Breast epithelium (tissue), 4 donors: Measurements from ENCODE around the gene MST1R. TPM values are rescaled to one million over a fixed set of nuclear protein-coding genes. Genes with fewer than 3 reads are reported as not detected.
A peak's percentile ranks its signal among the peaks of the same experiment; 100 is the strongest.

Experiments used
- DNase-seq, 2 donors: peaks; one replicate each; pipeline ENCODE4 v3.0.0-alpha.2; 2019; ENCODE audit warnings: low spot score in 2 of 2
- H3K27ac ChIP-seq, 2 donors: fragments of 200-600 bp; sonication (generic) in 1 of 2; one replicate each; pipeline ENCODE4 v1.5.1; 2016 to 2019; ENCODE audit warnings: mild to moderate bottlenecking in 1 of 2
- H3K27me3 ChIP-seq, 2 donors: fragments of 200-600 bp; sonication (generic) in 1 of 2; one replicate each; pipeline versions ENCODE4 v1.5.1 to v1.6.0; 2017 to 2019; ENCODE audit warnings: control low read depth in 1 of 2, mild to moderate bottlenecking in 1 of 2
- H3K36me3 ChIP-seq: fragments of 200-600 bp; one replicate; pipeline ENCODE4 v1.5.1; 2019
- H3K4me1 ChIP-seq, 2 donors: fragments of 200-600 bp; sonication (generic); one replicate each; pipeline ENCODE4 v1.5.1; 2016 to 2019; ENCODE audit warnings: control low read depth in 1 of 2
- H3K4me3 ChIP-seq, 3 donors: fragments of 200-600 bp; sonication (generic); 1 replicate in 2 of 3; 2 replicates in 1 of 3; pipeline ENCODE4 v1.5.1; 2016 to 2019; ENCODE audit warnings: mild to moderate bottlenecking in 3 of 3, moderate library complexity in 2 of 3
- H3K9me3 ChIP-seq, 2 donors: fragments of 200-600 bp; sonication (generic) in 1 of 2; one replicate each; pipeline ENCODE4 v1.5.1; 2016 to 2019; ENCODE audit warnings: control low read depth in 1 of 2
- CTCF ChIP-seq, 3 donors: fragments of 450-650 bp; IDR thresholded peaks; one replicate each; pipeline ENCODE4 v1.5.1; 2016 to 2017; ENCODE audit warnings: antibody characterized with exemption in 3 of 3, mild to moderate bottlenecking in 3 of 3, moderate library complexity in 3 of 3
- POLR2A ChIP-seq: fragments of 450-650 bp; IDR thresholded peaks from one replicate; pipeline ENCODE4 v1.6.1; 2016; ENCODE audit warnings: antibody characterized with exemption, mild to moderate bottlenecking, moderate library complexity
- POLR2AphosphoS5 ChIP-seq, 3 donors: sonication (generic); formaldehyde crosslinking; IDR thresholded peaks; one replicate each; pipeline ENCODE4 v1.6.1; 2017; ENCODE audit warnings: antibody characterized with exemption in 3 of 3
- intact Hi-C: fragments of 100-400 bp; cut with DNase I; formaldehyde crosslinking; loops from one replicate; pipeline ENCODE4 v1.15.1; 2023; ENCODE audit warnings: low total_unique reads
- total RNA-seq, 3 donors: library from RNA; depleted of rRNA; stranded (reverse); fragments of >200 nt; gene quantifications; one replicate each; pipeline ENCODE4 v1.1.0, GENCODE V29; 2016

The MST1R gene
- total RNA-seq, 3 donors from 2014 or later, result 0.16 to 11.9 (median 7.5) TPM

GRCh38 chr3:49859576-49860305 lies 43.9 kb downstream of the MST1R start:
- no peak for DNase-seq
- Histone ChIP-seq H3K27me3 (no peaks in the 10 kb centered on the region), H3K4me3 (no peak overlapping the region), H3K27ac (no peak overlapping the region), H3K36me3 (no peaks in the 10 kb centered on the region), H3K4me1 (peaks cover 0 to 4% of the 10 kb centered on the region in 2 donors), H3K9me3 (no peaks in the 10 kb centered on the region)
- TF ChIP-seq POLR2AphosphoS5 (IDR thresholded peaks at IDR 0.05) (no peak), POLR2A (no peak)
- intact Hi-C loops, result loop anchor here (10.0 kb wide), 1 partner anchor 1855 kb away; no protein-coding TSS in a partner anchor

GRCh38 chr3:49856181-49857005 lies 47.3 kb downstream of the MST1R start, which contains the start of gene TRAIP:
Gene TRAIP, minus strand, starts transcription at chr3:49856564. Its CDS starts 111 bp downstream, at chr3:49856453.
- intact Hi-C loops, result no loop called here
- H3K9me3 ChIP-seq, result no peaks in the 10 kb centered on the region
- no peaks in the 10 kb centered on the region for H3K27me3 ChIP-seq
- peak within 1 kb of the TSS; percentile 61 to 75 (median 63) for H3K4me3 ChIP-seq
- peak within 1 kb of the TSS; percentile 81 to 89 for H3K27ac ChIP-seq
- no peaks in the 10 kb centered on the region for H3K36me3 ChIP-seq
- DNase-seq, result peak; percentile 89 to 94
- no peak for TF ChIP-seq CTCF (IDR thresholded peaks at IDR 0.05)
- peak; percentile 24 for TF ChIP-seq POLR2A
- peak in 2 of 3 donors; percentile 46 to 74 for TF ChIP-seq POLR2AphosphoS5 (IDR thresholded peaks at IDR 0.05)
- H3K4me1 ChIP-seq, result peaks cover 0 to 4% of the 10 kb centered on the region in 2 donors

- intact Hi-C loops, result no loop called here
- Histone ChIP-seq H3K4me3 (peak overlapping the region; percentile 61 to 75 (median 63)), H3K27ac (no peak overlapping the region), H3K27me3 (no peaks in the 10 kb centered on the region), H3K36me3 (no peaks in the 10 kb centered on the region), H3K4me1 (peaks cover 0 to 4% of the 10 kb centered on the region in 2 donors), H3K9me3 (no peaks in the 10 kb centered on the region)
- TF ChIP-seq CTCF (IDR thresholded peaks at IDR 0.05) (no peak), POLR2A (no peak), POLR2AphosphoS5 (IDR thresholded peaks at IDR 0.05) (no peak)
- no peak for DNase-seq
These were observed 48.0 kb downstream of the MST1R start for GRCh38 chr3:49855662-49856061.

GRCh38 chr3:49845694-49846093 lies 58.0 kb downstream of the MST1R start:
- no peak for DNase-seq
- H3K27me3 ChIP-seq, result no peaks in the 10 kb centered on the region
- H3K4me3 ChIP-seq, result no peak overlapping the region
- TF ChIP-seq POLR2A (no peak), CTCF (IDR thresholded peaks at IDR 0.05) (no peak), POLR2AphosphoS5 (IDR thresholded peaks at IDR 0.05) (no peak)
- intact Hi-C loops, result no loop called here
- no peak overlapping the region for H3K27ac ChIP-seq
- H3K4me1 ChIP-seq, result no peaks in the 10 kb centered on the region
- H3K36me3 ChIP-seq, result no peaks in the 10 kb centered on the region
- H3K9me3 ChIP-seq, result no peaks in the 10 kb centered on the region

DNA sequence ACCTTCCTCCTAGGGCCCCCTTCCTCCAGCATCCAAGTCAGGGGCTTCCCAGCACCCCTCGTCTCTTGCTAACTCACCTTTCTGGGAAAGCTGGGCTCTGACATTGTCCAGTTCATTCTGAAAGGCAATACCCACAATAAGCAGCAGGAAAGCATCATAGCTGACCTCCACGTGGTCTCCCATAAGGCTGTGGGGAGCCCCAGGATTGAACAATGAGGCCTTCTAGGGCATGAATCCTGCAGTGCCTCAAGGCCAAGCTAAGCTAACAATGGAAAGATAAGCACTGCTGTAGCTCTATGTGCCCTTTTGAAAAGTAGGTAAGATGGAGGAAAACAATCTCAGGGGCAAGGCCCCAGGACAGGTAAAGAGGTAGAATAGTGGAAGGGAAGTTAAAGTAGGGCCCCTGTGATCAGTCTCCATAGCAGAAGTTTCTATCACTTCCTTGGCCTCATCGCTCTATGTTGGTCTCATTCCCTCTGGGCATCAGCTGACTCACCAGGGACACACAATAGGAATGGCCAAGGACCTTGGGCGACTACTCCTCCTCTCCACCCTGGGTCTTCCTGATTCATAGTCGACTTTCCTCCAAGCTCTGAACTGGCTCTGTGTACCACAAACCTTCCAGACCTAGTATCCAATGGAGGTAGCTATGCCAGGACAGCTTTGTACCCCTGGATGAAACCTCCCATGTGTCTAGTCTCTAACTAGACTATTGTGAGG lies 59.0 kb downstream of the MST1R start:
- no peak for TF ChIP-seq POLR2A
- TF ChIP-seq CTCF (IDR thresholded peaks at IDR 0.05), result no peak
- TF ChIP-seq POLR2AphosphoS5 (IDR thresholded peaks at IDR 0.05), result no peak
- no peaks in the 10 kb centered on the region for H3K36me3 ChIP-seq

More for the DNA sequence above, 59.0 kb downstream of the MST1R start:
- no peaks in the 10 kb centered on the region for H3K27me3 ChIP-seq
- no peaks in the 10 kb centered on the region for H3K9me3 ChIP-seq
- no peaks in the 10 kb centered on the region for H3K4me1 ChIP-seq
- intact Hi-C loops, result loop anchor here (5.0 kb wide), 1 partner anchor 37 kb away; no protein-coding TSS in a partner anchor
- DNase-seq, result no peak
- H3K4me3 ChIP-seq, result no peak overlapping the region
- no peak overlapping the region for H3K27ac ChIP-seq
